ENCODE measurements around the gene FSD2. TPM values are rescaled to one million over a fixed set of nuclear protein-coding genes. Genes with fewer than 3 reads are reported as not detected.
"Not testable (repeated sequence)": the region's sequence is repeated elsewhere in the genome, so short reads cannot be mapped to it uniquely, and the experiment has no call there.

Gene FSD2
- total RNA-seq, 2 donors from 2014 or later = not detected

GRCh38 chr15:82768414-82769054 is 37.3 kb downstream of the FSD2 start:
- Mint-ChIP-seq H3K36me3 (peaks cover 0 to 4% of the 10 kb centered on the region in 2 donors), H3K9me3 (peaks cover 0 to 4% of the 10 kb centered on the region in 2 donors), H3K27ac (no peak overlapping the region)
- ATAC-seq (no peak), DNase-seq (ENCODE audit: low spot score in 2 of 2) (no peak)

- ATAC-seq = no peak
Measured at GRCh38 chr15:82767163-82767829, 38.6 kb downstream of the FSD2 start.

GRCh38 chr15:82766201-82766600 is 39.7 kb downstream of the FSD2 start:
- H3K36me3 Mint-ChIP-seq; ATAC-seq; DNase-seq (ENCODE audit: low spot score in 2 of 2); H3K9me3 Mint-ChIP-seq: not testable (repeated sequence)
- peak overlapping the region in 1 of 2 donors; percentile 56 for H3K27ac Mint-ChIP-seq

More at GRCh38 chr15:82767163-82767829, 38.6 kb downstream of the FSD2 start:
- DNase-seq (ENCODE audit: low spot score in 2 of 2) = no peak
- H3K9me3 Mint-ChIP-seq = peaks cover 0 to 4% of the 10 kb centered on the region in 2 donors
- no peak overlapping the region for H3K27ac Mint-ChIP-seq
- peaks cover 0 to 4% of the 10 kb centered on the region in 2 donors for H3K36me3 Mint-ChIP-seq

- H3K27ac Mint-ChIP-seq = no peak overlapping the region
- H3K9me3 Mint-ChIP-seq = peaks cover 0 to 4% of the 10 kb centered on the region in 2 donors
- DNase-seq (ENCODE audit: low spot score in 2 of 2) = no peak
- no peak for ATAC-seq
- peaks cover 0 to 4% of the 10 kb centered on the region in 2 donors for H3K36me3 Mint-ChIP-seq
Measured at GRCh38 chr15:82764740-82765139, 41.1 kb downstream of the FSD2 start.

GRCh38 chr15:82764117-82764490 is 41.8 kb downstream of the FSD2 start:
- Mint-ChIP-seq H3K9me3 (peaks cover 0 to 4% of the 10 kb centered on the region in 2 donors), H3K27ac (no peak overlapping the region), H3K36me3 (peaks cover 0 to 4% of the 10 kb centered on the region in 2 donors)
- DNase-seq (ENCODE audit: low spot score in 2 of 2) = no peak
- ATAC-seq = no peak

GRCh38 chr15:82763361-82764116 is 42.3 kb downstream of the FSD2 start:
- Mint-ChIP-seq H3K9me3 (peaks cover 0 to 4% of the 10 kb centered on the region in 2 donors), H3K27ac (no peak overlapping the region), H3K36me3 (peaks cover 0 to 4% of the 10 kb centered on the region in 2 donors)
- DNase-seq (ENCODE audit: low spot score in 2 of 2) (no peak), ATAC-seq (peak in 1 of 2 donors; percentile 18)

- H3K9me3 Mint-ChIP-seq = no peaks in the 10 kb centered on the region
- H3K36me3 Mint-ChIP-seq = peaks cover 30 to 40% of the 10 kb centered on the region in 2 donors
- ATAC-seq = no peak
Measured at GRCh38 chr15:82751308-82751707, 54.6 kb downstream of the FSD2 start.

GRCh38 chr15:82750831-82751180 is 55.1 kb downstream of the FSD2 start:
- no peaks in the 10 kb centered on the region for H3K9me3 Mint-ChIP-seq
- DNase-seq (ENCODE audit: low spot score in 2 of 2) = no peak
- peak; percentile 2 to 37 for ATAC-seq
- peaks cover 27 to 40% of the 10 kb centered on the region in 2 donors for H3K36me3 Mint-ChIP-seq
- peak overlapping the region; percentile 96 to 98 for H3K27ac Mint-ChIP-seq

More at GRCh38 chr15:82751308-82751707, 54.6 kb downstream of the FSD2 start:
- H3K27ac Mint-ChIP-seq = peak overlapping the region; percentile 96 to 98
- DNase-seq (ENCODE audit: low spot score in 2 of 2) = no peak

- peaks cover 25 to 38% of the 10 kb centered on the region in 2 donors for H3K36me3 Mint-ChIP-seq
- ATAC-seq (peak; percentile 98), DNase-seq (ENCODE audit: low spot score in 2 of 2) (peak; percentile 78 to 89)
- H3K9me3 Mint-ChIP-seq = no peaks in the 10 kb centered on the region
- peak overlapping the region; percentile 96 to 98 for H3K27ac Mint-ChIP-seq
Measured at GRCh38 chr15:82749951-82750830, 55.7 kb downstream of the FSD2 start.

- no peak overlapping the region for H3K27ac Mint-ChIP-seq
- no peaks in the 10 kb centered on the region for H3K9me3 Mint-ChIP-seq
- peaks cover 24% of the 10 kb centered on the region in 2 donors for H3K36me3 Mint-ChIP-seq
- DNase-seq (ENCODE audit: low spot score in 2 of 2) (no peak), ATAC-seq (no peak)
Measured at GRCh38 chr15:82748315-82748714, 57.6 kb downstream of the FSD2 start.

- ATAC-seq = no peak
- DNase-seq (ENCODE audit: low spot score in 2 of 2) = no peak
- no peaks in the 10 kb centered on the region for H3K9me3 Mint-ChIP-seq
- H3K36me3 Mint-ChIP-seq = no peaks in the 10 kb centered on the region
- H3K27ac Mint-ChIP-seq = no peak overlapping the region
Measured at GRCh38 chr15:82743810-82744209, 62.1 kb downstream of the FSD2 start.

GRCh38 chr15:82742134-82742533 is 63.7 kb downstream of the FSD2 start:
- no peaks in the 10 kb centered on the region for H3K36me3 Mint-ChIP-seq
- no peak for ATAC-seq
- H3K9me3 Mint-ChIP-seq = no peaks in the 10 kb centered on the region
- H3K27ac Mint-ChIP-seq = peak overlapping the region in 1 of 2 donors; percentile 33
- no peak for DNase-seq (ENCODE audit: low spot score in 2 of 2)

- DNase-seq (ENCODE audit: low spot score in 2 of 2) = no peak
- H3K9me3 Mint-ChIP-seq = no peaks in the 10 kb centered on the region
- ATAC-seq = no peak
- peak overlapping the region in 1 of 2 donors; percentile 18 for H3K27ac Mint-ChIP-seq
- peaks cover 0 to 6% of the 10 kb centered on the region in 2 donors for H3K36me3 Mint-ChIP-seq
Measured at GRCh38 chr15:82739086-82739485, 66.8 kb downstream of the FSD2 start.

- no peak overlapping the region for H3K27ac Mint-ChIP-seq
- DNase-seq (ENCODE audit: low spot score in 2 of 2) (no peak), ATAC-seq (no peak)
- peaks cover 0 to 6% of the 10 kb centered on the region in 2 donors for H3K36me3 Mint-ChIP-seq
- no peaks in the 10 kb centered on the region for H3K9me3 Mint-ChIP-seq
Measured at GRCh38 chr15:82737975-82738374, 67.9 kb downstream of the FSD2 start.

GRCh38 chr15:82731527-82731926 is 74.3 kb downstream of the FSD2 start:
- Mint-ChIP-seq H3K27ac (no peak overlapping the region), H3K36me3 (peaks cover 7 to 14% of the 10 kb centered on the region in 2 donors), H3K9me3 (no peaks in the 10 kb centered on the region)
- no peak for DNase-seq (ENCODE audit: low spot score in 2 of 2)
- ATAC-seq = peak in 1 of 2 donors; percentile 61

- ATAC-seq (no peak), DNase-seq (ENCODE audit: low spot score in 2 of 2) (no peak)
- no peaks in the 10 kb centered on the region for H3K9me3 Mint-ChIP-seq
- peaks cover 7 to 11% of the 10 kb centered on the region in 2 donors for H3K36me3 Mint-ChIP-seq
- H3K27ac Mint-ChIP-seq = no peak overlapping the region
Measured at GRCh38 chr15:82730022-82730530, 75.8 kb downstream of the FSD2 start.

Measured in activated naive CD4-positive, alpha-beta T cell treated with anti-CD3 and anti-CD28 coated beads, Interleukin-2, amount 50 U/mL, for 72 hours (primary cell).